Stimulated activated naive B cell treated with anti-CD40 and anti-IgM and Interleukin-4, amounts not matched to agents 10 μg/mL and 1 μg/mL and 100 μg/mL, for 72 hours (primary cell): ENCODE measurements around the gene MEFV.

Experiments used
- ATAC-seq, 2 donors: fragments of 150-1000 bp; cut with Tn5 transposase; replicated peaks; 2 replicates each; pipeline ENCODE4 v1.10.0; 2021; ENCODE audit warnings: moderate library complexity in 1 of 2
- DNase-seq: peaks from one replicate; pipeline ENCODE4 v3.0.0; 2021
- H3K27ac Mint-ChIP-seq: one replicate; pipeline ENCODE4 v1.8.0; 2022; ENCODE audit warnings: mild to moderate bottlenecking, mixed read lengths
- H3K27me3 Mint-ChIP-seq, 2 donors: one replicate each; pipeline ENCODE4 v1.8.0; 2022; ENCODE audit warnings: mixed read lengths in 2 of 2
- H3K36me3 Mint-ChIP-seq, 2 donors: one replicate each; pipeline ENCODE4 v1.8.0; 2022; ENCODE audit warnings: mixed read lengths in 2 of 2, mild to moderate bottlenecking in 1 of 2
- H3K4me1 Mint-ChIP-seq, 2 donors: one replicate each; pipeline ENCODE4 v1.8.0; 2022; ENCODE audit warnings: mixed read lengths in 2 of 2, mild to moderate bottlenecking in 1 of 2
- H3K4me3 Mint-ChIP-seq, 2 donors: one replicate each; pipeline ENCODE4 v1.8.0; 2022; ENCODE audit warnings: mild to moderate bottlenecking in 2 of 2, mixed read lengths in 2 of 2, moderate library complexity in 1 of 2
- H3K9me3 Mint-ChIP-seq, 2 donors: one replicate each; pipeline ENCODE4 v1.8.0; 2022; ENCODE audit warnings: mixed read lengths in 2 of 2, mild to moderate bottlenecking in 1 of 2

MEFV gene, protein sequence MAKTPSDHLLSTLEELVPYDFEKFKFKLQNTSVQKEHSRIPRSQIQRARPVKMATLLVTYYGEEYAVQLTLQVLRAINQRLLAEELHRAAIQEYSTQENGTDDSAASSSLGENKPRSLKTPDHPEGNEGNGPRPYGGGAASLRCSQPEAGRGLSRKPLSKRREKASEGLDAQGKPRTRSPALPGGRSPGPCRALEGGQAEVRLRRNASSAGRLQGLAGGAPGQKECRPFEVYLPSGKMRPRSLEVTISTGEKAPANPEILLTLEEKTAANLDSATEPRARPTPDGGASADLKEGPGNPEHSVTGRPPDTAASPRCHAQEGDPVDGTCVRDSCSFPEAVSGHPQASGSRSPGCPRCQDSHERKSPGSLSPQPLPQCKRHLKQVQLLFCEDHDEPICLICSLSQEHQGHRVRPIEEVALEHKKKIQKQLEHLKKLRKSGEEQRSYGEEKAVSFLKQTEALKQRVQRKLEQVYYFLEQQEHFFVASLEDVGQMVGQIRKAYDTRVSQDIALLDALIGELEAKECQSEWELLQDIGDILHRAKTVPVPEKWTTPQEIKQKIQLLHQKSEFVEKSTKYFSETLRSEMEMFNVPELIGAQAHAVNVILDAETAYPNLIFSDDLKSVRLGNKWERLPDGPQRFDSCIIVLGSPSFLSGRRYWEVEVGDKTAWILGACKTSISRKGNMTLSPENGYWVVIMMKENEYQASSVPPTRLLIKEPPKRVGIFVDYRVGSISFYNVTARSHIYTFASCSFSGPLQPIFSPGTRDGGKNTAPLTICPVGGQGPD

DNA sequence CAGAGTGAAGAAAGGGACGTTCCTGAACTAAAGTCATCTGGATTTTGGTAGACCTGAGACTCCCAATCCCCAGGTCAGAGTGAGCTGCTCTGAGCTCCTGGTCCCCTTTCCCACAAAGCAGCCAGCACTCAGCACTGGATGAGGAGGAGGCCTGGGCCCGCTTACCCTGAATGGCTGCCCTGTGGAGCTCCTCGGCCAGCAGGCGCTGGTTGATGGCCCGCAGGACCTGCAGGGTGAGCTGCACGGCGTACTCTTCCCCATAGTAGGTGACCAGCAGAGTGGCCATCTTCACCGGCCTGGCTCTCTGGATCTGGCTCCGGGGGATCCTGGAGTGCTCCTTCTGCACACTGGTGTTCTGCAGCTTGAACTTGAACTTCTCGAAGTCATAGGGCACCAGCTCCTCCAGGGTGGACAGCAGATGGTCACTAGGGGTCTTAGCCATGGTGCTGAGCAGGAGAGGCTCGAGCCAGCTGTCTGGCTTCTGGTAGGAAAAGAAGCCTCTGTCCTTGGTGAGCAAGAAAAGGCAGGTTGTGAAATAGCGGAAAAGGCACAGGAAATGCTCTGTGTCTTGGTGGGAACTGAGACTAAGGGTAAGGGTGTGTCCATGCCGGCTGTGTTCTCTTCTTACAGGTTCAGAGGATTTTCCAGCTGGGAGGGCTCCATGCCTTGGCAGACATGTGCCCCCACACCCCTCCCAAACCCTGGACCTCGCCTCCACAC, at the start of gene MEFV:
TSS of gene MEFV (minus strand) at position 488 of the 720 bp plus-strand sequence. CDS start at position 442, 46 bp downstream.
- Mint-ChIP-seq H3K27me3 (peaks cover 13 to 44% of the 10 kb centered on the region in 2 donors), H3K36me3 (no peaks in the 10 kb centered on the region), H3K27ac (no peak within 1 kb of the TSS), H3K4me1 (no peaks in the 10 kb centered on the region), H3K4me3 (no peak within 1 kb of the TSS), H3K9me3 (no peaks in the 10 kb centered on the region)
- no peak for DNase-seq
- no peak for ATAC-seq

DNA sequence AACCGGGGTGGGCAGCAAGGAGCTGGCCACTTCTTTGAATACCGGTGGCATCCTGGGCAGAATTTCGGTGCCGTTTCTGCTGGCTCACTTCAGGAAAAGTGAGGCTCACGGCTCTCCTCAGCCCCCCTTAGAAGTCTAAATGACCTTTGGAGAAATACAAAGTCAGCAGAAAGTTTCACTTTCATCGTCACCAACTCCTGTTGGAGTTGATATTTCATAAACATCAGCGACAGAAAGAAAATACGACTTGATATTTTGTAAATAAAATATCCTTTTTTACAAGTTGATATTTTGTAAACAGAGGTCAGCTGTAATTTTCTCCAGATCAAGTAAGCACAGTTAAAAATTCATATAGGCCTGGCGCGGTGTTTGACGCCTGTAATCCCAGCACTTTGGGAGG, 49.6 kb upstream of the MEFV start:
- ATAC-seq: no peak
- H3K9me3 Mint-ChIP-seq: peaks cover 11 to 15% of the 10 kb centered on the region in 2 donors
- H3K27me3 Mint-ChIP-seq: no peaks in the 10 kb centered on the region
- peak overlapping the region; percentile 85 to 90 for H3K4me3 Mint-ChIP-seq
- peaks cover 14 to 15% of the 10 kb centered on the region in 2 donors for H3K4me1 Mint-ChIP-seq
- H3K36me3 Mint-ChIP-seq: peaks cover 60 to 62% of the 10 kb centered on the region in 2 donors
- peak overlapping the region; percentile 95 for H3K27ac Mint-ChIP-seq
- no peak for DNase-seq

DNA sequence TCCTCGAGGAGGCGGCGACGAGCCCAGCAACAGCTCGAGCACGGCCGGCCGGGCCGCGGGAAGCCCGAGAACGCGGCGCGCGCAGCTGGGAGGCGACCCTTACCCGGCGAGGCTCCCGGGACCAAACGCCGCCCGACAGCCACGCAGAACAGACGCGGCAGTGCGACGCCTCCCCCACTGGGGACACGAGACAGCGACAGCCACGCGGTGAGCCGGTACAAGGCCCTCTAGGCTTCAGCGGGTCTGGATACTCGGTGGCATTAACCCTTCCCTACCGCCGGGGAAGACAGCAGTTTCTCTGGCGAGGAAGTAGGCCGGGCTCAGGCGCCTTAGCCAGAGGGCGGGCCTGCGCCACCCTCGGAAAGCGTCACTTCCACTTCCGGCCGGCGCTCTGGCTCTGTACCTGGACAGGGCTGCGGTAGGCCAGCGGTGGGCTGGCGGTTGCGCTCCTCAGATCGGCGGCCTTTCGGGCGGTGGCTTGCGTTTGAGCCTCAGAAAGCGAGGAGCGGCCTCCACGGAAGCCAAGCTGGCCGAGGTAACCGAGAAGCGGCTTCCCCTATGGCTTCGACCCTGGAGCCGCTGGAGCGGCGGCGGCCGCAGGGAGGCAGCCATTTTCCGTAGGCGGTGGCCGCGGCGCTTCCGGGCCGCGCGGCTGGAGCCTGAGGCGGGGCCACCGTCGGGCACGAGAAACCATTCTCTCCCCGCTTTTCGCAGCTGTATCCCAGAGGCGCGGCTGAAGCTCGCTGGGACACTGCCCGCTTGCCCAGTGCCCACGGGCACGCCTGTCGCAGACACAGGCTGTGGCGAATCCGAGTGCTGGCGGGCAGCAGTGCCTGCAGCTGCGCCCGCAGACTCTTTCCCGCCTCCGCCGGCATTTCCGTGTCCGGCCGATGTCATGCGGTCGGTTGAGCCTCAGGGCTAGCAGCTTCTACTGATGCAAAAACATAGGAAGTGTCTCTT, 49.0 kb upstream of the MEFV start, which contains the start of the genes TIGD7 and ZNF75A:
TSS of gene TIGD7 (minus strand) at position 322 of the 960 bp plus-strand sequence. CDS start 4,816 bp downstream, outside the sequence.
TSS of gene ZNF75A (plus strand) at position 389 of the 960 bp plus-strand sequence. CDS start 2,932 bp downstream, outside the sequence.
- peak; percentile 89 for DNase-seq
- peak within 1 kb of the TSS; percentile 95 for H3K27ac Mint-ChIP-seq
- peak; percentile 97 to 98 for ATAC-seq
- H3K36me3 Mint-ChIP-seq: peaks cover 60 to 62% of the 10 kb centered on the region in 2 donors
- peak within 1 kb of the TSS; percentile 85 to 90 for H3K4me3 Mint-ChIP-seq
- no peaks in the 10 kb centered on the region for H3K27me3 Mint-ChIP-seq
- H3K9me3 Mint-ChIP-seq: peaks cover 13 to 15% of the 10 kb centered on the region in 2 donors
- peaks cover 14 to 15% of the 10 kb centered on the region in 2 donors for H3K4me1 Mint-ChIP-seq

DNA sequence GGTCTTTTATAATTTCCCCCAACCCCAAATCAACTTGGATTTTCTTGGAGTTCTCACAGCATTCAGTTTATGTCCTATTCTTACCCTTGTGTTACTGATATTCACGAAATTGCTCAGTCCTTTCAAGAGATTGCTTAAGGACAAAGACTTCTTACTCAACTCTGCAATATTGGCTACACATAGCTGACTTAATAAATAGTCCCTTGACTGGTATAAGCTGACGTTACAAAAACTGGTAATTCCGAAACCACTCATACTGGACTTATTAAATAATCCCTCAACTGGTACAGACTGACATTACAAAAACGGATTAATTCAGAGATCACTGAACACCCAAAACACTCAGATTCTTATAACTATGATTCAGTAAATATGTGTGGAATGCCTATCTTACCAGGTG, 47.9 kb upstream of the MEFV start:
- ATAC-seq: no peak
- H3K36me3 Mint-ChIP-seq: peaks cover 60 to 62% of the 10 kb centered on the region in 2 donors
- no peak for DNase-seq
- peaks cover 18 to 22% of the 10 kb centered on the region in 2 donors for H3K9me3 Mint-ChIP-seq
- no peaks in the 10 kb centered on the region for H3K27me3 Mint-ChIP-seq
- peaks cover 13 to 15% of the 10 kb centered on the region in 2 donors for H3K4me1 Mint-ChIP-seq
- peak overlapping the region; percentile 95 for H3K27ac Mint-ChIP-seq
- H3K4me3 Mint-ChIP-seq: peak overlapping the region; percentile 85 to 90

DNA sequence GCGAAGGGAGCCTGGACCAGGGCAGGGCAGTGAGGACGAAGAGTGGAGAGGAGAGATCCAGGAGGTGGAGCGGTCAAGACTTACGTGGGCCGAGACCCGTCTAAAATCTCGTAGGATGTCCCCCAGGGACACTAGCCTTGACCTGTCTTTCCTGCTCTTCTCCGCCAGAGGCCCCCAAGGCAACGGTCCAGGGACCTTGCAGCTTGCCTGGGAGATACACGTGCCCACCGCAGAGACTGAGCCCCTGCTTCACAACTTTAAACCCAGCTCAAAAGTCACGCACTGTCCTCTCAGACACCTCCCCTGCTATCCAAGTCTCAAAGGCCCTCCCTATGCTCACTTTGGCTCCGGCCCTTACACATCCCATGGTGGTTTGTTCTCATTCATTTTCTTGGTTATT, 39.4 kb upstream of the MEFV start:
- Mint-ChIP-seq H3K36me3 (peaks cover 72 to 75% of the 10 kb centered on the region in 2 donors), H3K27ac (no peak overlapping the region), H3K4me1 (peaks cover 14 to 23% of the 10 kb centered on the region in 2 donors), H3K27me3 (no peaks in the 10 kb centered on the region), H3K9me3 (peaks cover 32 to 38% of the 10 kb centered on the region in 2 donors), H3K4me3 (no peak overlapping the region)
- no peak for DNase-seq
- no peak for ATAC-seq

DNA sequence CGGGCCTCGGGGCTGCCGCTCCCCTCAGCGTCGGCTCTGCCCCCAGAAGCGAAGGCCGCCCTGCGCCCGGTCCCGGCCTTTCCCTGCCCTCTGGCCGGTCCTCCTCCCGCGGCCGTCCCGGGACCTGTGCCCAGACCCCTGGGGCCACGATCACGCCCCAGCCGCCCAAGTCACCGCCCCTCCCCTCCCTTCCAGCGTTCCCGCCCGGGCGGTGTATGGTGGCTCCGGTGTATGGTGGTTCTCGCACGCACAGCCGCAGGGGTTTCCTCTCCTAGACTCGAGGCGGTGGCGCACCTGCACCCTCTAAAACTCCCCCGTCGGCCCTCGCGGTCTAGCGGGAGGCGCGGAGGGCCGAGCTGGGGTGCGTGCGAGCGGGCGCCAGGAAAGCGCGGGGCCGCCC, 38.8 kb upstream of the MEFV start:
- peaks cover 72 to 75% of the 10 kb centered on the region in 2 donors for H3K36me3 Mint-ChIP-seq
- no peak for DNase-seq
- H3K4me3 Mint-ChIP-seq: no peak overlapping the region
- no peak overlapping the region for H3K27ac Mint-ChIP-seq
- H3K9me3 Mint-ChIP-seq: peaks cover 32 to 34% of the 10 kb centered on the region in 2 donors
- no peak for ATAC-seq
- peaks cover 14 to 28% of the 10 kb centered on the region in 2 donors for H3K4me1 Mint-ChIP-seq
- H3K27me3 Mint-ChIP-seq: no peaks in the 10 kb centered on the region

DNA sequence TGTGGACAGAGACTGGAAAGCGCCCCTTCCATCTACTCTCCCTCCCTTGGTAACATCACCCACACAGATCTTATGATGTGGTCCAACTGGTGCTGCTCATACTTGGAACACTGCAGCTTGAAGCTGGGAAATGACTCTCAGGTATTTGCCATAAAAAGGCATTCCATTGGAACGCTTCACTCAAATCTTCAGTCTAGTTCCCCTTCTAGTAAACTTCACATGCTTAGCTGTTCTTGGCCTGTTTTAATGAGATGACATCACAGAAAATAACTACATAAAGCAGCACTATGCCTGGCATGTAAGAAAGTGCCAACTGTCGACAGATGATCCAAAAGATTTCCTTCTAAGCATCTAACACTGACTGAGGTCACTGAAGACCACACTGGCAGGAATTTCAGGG, 36.2 kb upstream of the MEFV start:
- no peak for DNase-seq
- peaks cover 27 to 28% of the 10 kb centered on the region in 2 donors for H3K9me3 Mint-ChIP-seq
- peak overlapping the region; percentile 3 for H3K27ac Mint-ChIP-seq

DNA sequence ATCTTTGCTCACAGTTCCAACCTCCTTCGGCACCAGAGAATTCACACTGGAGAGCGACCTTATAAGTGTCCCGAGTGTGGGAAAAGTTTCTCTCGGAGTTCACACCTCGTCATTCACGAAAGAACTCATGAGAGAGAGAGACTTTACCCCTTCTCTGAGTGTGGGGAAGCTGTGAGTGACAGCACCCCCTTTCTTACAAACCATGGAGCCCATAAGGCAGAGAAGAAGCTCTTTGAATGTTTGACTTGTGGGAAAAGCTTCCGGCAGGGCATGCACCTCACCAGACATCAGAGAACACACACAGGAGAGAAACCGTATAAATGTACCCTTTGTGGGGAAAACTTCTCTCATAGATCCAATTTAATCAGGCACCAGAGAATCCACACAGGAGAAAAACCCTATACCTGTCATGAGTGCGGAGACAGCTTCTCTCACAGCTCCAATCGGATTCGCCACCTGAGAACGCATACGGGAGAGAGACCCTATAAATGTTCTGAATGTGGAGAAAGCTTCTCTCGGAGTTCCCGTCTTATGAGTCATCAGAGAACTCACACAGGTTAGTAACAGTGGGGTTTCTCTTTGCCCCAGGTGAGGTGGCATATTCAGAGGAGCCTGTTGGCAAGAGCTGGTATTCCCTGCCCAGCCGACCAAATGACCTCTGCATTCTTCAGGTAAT, 33.7 kb upstream of the MEFV start:
- H3K27me3 Mint-ChIP-seq: no peaks in the 10 kb centered on the region
- no peak for ATAC-seq
- peaks cover 85 to 89% of the 10 kb centered on the region in 2 donors for H3K36me3 Mint-ChIP-seq
- DNase-seq: no peak
- H3K9me3 Mint-ChIP-seq: peaks cover 22 to 28% of the 10 kb centered on the region in 2 donors
- H3K4me1 Mint-ChIP-seq: peaks cover 12 to 45% of the 10 kb centered on the region in 2 donors
- peak overlapping the region; percentile 69 for H3K27ac Mint-ChIP-seq
- no peak overlapping the region for H3K4me3 Mint-ChIP-seq

More for the DNA sequence above, 36.2 kb upstream of the MEFV start:
- H3K36me3 Mint-ChIP-seq: peaks cover 82 to 85% of the 10 kb centered on the region in 2 donors
- H3K4me3 Mint-ChIP-seq: no peak overlapping the region
- H3K4me1 Mint-ChIP-seq: peaks cover 14 to 28% of the 10 kb centered on the region in 2 donors
- ATAC-seq: peak in 1 of 2 donors; percentile 10
- no peaks in the 10 kb centered on the region for H3K27me3 Mint-ChIP-seq

DNA sequence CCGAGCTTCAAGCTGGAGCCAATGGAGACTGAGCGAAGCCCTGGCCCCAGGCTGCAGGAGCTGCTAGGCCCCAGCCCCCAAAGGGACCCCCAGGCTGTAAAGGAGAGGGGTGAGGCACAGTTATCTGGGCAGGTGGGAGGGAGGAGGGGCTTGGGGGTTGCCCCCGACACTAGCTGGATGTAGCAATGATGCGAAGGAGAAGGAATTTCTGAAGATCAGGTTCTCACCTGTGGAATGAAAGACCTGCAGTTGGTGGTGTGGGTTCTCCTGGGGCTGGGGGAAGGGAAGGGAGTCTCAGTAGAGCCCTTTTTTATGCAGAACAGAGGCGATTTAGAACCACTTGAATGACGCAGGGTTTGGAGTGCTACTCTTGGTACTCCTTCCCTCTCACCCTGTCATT, 28.7 kb upstream of the MEFV start:
- Mint-ChIP-seq H3K4me1 (peaks cover 10 to 39% of the 10 kb centered on the region in 2 donors), H3K27me3 (no peaks in the 10 kb centered on the region), H3K36me3 (peaks cover 58 to 62% of the 10 kb centered on the region in 2 donors), H3K27ac (peak overlapping the region; percentile 31), H3K9me3 (peaks cover 0 to 5% of the 10 kb centered on the region in 2 donors), H3K4me3 (peak overlapping the region; percentile 95 to 98)
- DNase-seq (no peak), ATAC-seq (no peak)

DNA sequence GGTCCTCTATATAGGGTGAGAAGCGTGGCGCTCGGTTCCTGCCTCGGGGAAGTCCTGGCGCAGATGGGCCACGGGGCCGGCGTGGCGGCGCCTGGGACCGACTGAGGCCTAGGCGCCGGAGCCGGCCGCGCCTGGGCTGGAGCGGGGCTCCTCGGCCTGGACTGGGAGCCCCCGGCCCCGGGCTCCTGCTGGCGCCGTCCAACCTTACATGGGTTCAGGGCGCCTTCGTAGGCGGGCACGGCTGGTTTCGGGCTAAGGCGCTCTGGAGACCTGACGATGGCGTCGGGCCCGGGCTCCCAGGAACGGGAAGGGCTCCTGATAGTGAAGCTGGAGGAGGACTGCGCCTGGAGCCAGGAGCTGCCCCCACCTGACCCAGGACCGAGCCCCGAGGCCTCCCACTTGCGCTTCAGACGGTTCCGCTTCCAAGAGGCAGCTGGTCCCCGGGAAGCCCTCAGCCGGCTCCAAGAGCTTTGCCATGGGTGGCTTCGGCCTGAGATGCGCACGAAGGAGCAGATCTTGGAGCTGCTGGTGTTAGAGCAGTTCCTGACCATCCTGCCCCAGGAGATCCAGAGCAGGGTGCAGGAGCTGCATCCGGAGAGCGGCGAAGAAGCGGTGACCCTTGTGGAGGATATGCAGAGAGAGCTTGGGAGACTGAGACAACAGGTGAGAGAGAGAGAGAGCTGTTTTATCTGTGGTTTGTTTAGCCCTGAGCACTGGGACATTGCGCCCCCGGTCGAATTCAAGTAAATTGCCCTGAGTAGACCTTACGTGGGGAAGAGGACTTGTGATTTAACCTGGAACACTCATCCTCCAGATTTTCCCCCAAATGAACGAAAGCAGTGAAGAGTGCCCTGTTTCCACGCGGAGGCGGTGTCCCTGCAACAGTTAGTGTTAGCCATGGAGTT, 27.4 kb upstream of the MEFV start:
- Mint-ChIP-seq H3K4me1 (peaks cover 10 to 39% of the 10 kb centered on the region in 2 donors), H3K9me3 (peaks cover 0 to 3% of the 10 kb centered on the region in 2 donors), H3K36me3 (peaks cover 45 to 50% of the 10 kb centered on the region in 2 donors), H3K27me3 (no peaks in the 10 kb centered on the region), H3K27ac (peak overlapping the region; percentile 99), H3K4me3 (peak overlapping the region; percentile 95 to 98)
- DNase-seq (no peak), ATAC-seq (no peak)

DNA sequence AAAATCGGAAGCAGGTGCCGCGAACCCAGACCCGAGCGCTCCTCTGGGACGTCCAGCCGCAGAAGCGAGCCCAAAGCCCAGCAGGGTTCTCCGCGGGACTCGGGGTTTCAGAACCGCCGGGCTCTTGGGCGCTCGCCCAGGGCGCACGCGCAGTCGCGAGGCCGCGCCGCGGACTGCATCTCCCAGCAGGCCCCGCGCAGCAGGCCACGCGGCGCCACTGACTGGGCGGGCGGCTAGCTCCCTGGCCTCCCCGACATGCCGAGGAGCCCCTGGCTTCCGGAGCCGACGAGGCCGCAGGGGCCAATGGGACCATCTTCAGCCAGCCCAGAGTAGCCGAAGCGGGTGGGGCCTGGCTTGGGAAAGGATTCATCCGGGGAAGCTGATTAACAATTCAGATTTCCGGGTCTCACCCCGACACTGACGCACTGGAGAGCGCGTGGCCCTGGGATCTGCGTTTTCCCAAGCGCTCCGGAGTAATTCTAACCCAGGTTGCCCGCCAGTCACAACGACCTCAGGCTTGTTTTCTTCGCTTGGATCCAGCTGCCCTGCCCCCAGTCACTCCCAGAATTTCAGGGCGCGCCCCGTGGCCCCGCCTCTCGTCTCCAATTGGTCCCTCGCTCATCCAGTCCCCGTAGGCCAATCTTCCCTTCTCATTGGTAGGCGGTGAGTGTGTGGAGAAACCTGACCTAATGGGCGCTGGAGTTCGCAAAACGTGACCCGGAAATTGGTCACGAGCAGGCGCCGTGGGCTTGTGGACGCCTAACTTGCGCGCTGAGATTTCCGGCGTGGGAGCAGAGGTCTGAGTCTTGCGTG, 26.5 kb upstream of the MEFV start, which contains the start of gene ZNF263:
TSS of gene ZNF263 (plus strand) at position 762 of the 813 bp plus-strand sequence. CDS start 328 bp downstream, outside the sequence.
- Mint-ChIP-seq H3K27ac (peak within 1 kb of the TSS; percentile 99), H3K9me3 (no peaks in the 10 kb centered on the region), H3K36me3 (peaks cover 36 to 41% of the 10 kb centered on the region in 2 donors), H3K27me3 (no peaks in the 10 kb centered on the region), H3K4me1 (peaks cover 10 to 39% of the 10 kb centered on the region in 2 donors), H3K4me3 (peak within 1 kb of the TSS; percentile 95 to 98)
- DNase-seq (peak; percentile 92), ATAC-seq (peak; percentile 87 to 89)
